Upper lobe of left lung (tissue), 6 donors: Measurements from ENCODE around the gene CST9L. TPM values are rescaled to one million over a fixed set of nuclear protein-coding genes. Genes with fewer than 3 reads are reported as not detected.
"Not testable (repeated sequence)": the region's sequence is repeated elsewhere in the genome, so short reads cannot be mapped to it uniquely, and the experiment has no call there.

Experiments
- ATAC-seq, 2 donors: fragments of 200-7000 bp; cut with Tn5 transposase; one replicate each; pipeline ENCODE4 v1.9.1; 2022; ENCODE audit warnings: mild to moderate bottlenecking in 2 of 2, moderate library complexity in 2 of 2; ENCODE audit not compliant: low FRiP score in 2 of 2
- DNase-seq, 2 donors: peaks; one replicate each; pipeline ENCODE4 v3.0.0-alpha.2; 2019 to 2020
- H3K27ac ChIP-seq, 4 donors: fragments of 200-600 bp; sonication (generic); one replicate each; pipeline ENCODE4 v1.5.1; 2016 to 2019
- H3K27me3 ChIP-seq, 4 donors: fragments of 200-600 bp; sonication (generic); one replicate each; pipeline ENCODE4 v1.5.1; 2017 to 2019
- H3K36me3 ChIP-seq, 4 donors: fragments of 200-600 bp; sonication (generic); one replicate each; pipeline ENCODE4 v1.5.1; 2016 to 2019
- H3K4me1 ChIP-seq, 4 donors: fragments of 200-600 bp; sonication (generic); one replicate each; pipeline ENCODE4 v1.5.1; 2018 to 2019
- H3K4me3 ChIP-seq, 4 donors: fragments of 200-600 bp; sonication (generic); one replicate each; pipeline ENCODE4 v1.5.1; 2017 to 2019; ENCODE audit warnings: mild to moderate bottlenecking in 2 of 4, moderate library complexity in 1 of 4
- H3K9me3 ChIP-seq, 4 donors: fragments of 200-600 bp; sonication (generic); one replicate each; pipeline ENCODE4 v1.5.1; 2018 to 2019
- CTCF ChIP-seq, 6 experiments: fragments of 450-650 bp in 4 of 6; fragments of 200-600 bp in 2 of 6; sonication (generic) in 2 of 6; IDR thresholded peaks; one replicate each; pipeline ENCODE4 v1.5.1; 2016 to 2019; ENCODE audit warnings: antibody characterized with exemption in 6 of 6
- EP300 ChIP-seq, 4 donors: sonication (generic); formaldehyde crosslinking; IDR thresholded peaks; one replicate each; pipeline ENCODE4 v1.5.1; 2017; ENCODE audit warnings: antibody characterized with exemption in 4 of 4, control low read depth in 2 of 4
- POLR2A ChIP-seq, 4 donors: fragments of 450-650 bp; IDR thresholded peaks; one replicate each; pipeline ENCODE4 v1.5.1; 2016 to 2017; ENCODE audit warnings: antibody characterized with exemption in 4 of 4, mild to moderate bottlenecking in 2 of 4
- POLR2AphosphoS5 ChIP-seq, 2 donors: sonication (generic); formaldehyde crosslinking; IDR thresholded peaks; one replicate each; pipeline ENCODE4 v1.5.1; 2017; ENCODE audit warnings: antibody characterized with exemption in 2 of 2
- WGBS, 2 donors: methylation state at CpG; one replicate each; pipeline ENCODE4 v1.1.5; 2017 to 2018; 5-methylcytosine and 5-hydroxymethylcytosine counted together
- total RNA-seq, 6 donors: library from RNA; depleted of rRNA in 4 of 6; stranded (reverse); fragments of >200 nt in 4 of 6; gene quantifications; one replicate each; pipeline versions ENCODE4 v1.1.0 to v1.2.1, GENCODE V29; 2016 to 2021
- donor health status: DM: no; HTN: no; CAD: no; lungs with moderate emphysema.
- donor health status: DM: no; HTN: yes; CAD: no; lungs with severe emphysema.

Gene CST9L
- total RNA-seq, 6 donors from 2014 or later = not detected

- H3K9me3 ChIP-seq = no peaks in the 10 kb centered on the region
- TF ChIP-seq EP300 (IDR thresholded peaks at IDR 0.05) (no peak), CTCF (IDR thresholded peaks at IDR 0.05) (no peak), POLR2AphosphoS5 (IDR thresholded peaks at IDR 0.05) (no peak), POLR2A (IDR thresholded peaks at IDR 0.05) (no peak)
- H3K27ac ChIP-seq = no peak overlapping the region
- no peak for ATAC-seq
- H3K36me3 ChIP-seq = no peaks in the 10 kb centered on the region
- no peak for DNase-seq
- no peaks in the 10 kb centered on the region for H3K4me1 ChIP-seq
- 56 to 61% methylated on average over 5 of the region's 5 CpGs for WGBS, 2 donors
- no peak overlapping the region for H3K4me3 ChIP-seq
- H3K27me3 ChIP-seq = no peaks in the 10 kb centered on the region
Observed at GRCh38 chr20:23584434-23585199, 16.3 kb upstream of the CST9L start.

GRCh38 chr20:23583526-23583925, 15.2 kb upstream of the CST9L start:
- Histone ChIP-seq H3K4me1 (no peaks in the 10 kb centered on the region), H3K9me3 (no peaks in the 10 kb centered on the region), H3K27me3 (no peaks in the 10 kb centered on the region), H3K27ac (no peak overlapping the region), H3K36me3 (no peaks in the 10 kb centered on the region), H3K4me3 (no peak overlapping the region)
- DNase-seq (no peak), ATAC-seq (no peak)
- TF ChIP-seq CTCF (IDR thresholded peaks at IDR 0.05) = no peak
- no peak for TF ChIP-seq POLR2AphosphoS5 (IDR thresholded peaks at IDR 0.05)
- no peak for TF ChIP-seq EP300 (IDR thresholded peaks at IDR 0.05)
- no peak for TF ChIP-seq POLR2A (IDR thresholded peaks at IDR 0.05)

GRCh38 chr20:23582293-23582692, 14.0 kb upstream of the CST9L start:
- H3K27me3 ChIP-seq = no peaks in the 10 kb centered on the region
- no peaks in the 10 kb centered on the region for H3K4me1 ChIP-seq
- WGBS, 2 donors = 79 to 89% methylated on average over 1 of the region's 1 CpG
- H3K27ac ChIP-seq = no peak overlapping the region
- TF ChIP-seq POLR2A (IDR thresholded peaks at IDR 0.05) = no peak
- no peak for TF ChIP-seq POLR2AphosphoS5 (IDR thresholded peaks at IDR 0.05)
- TF ChIP-seq EP300 (IDR thresholded peaks at IDR 0.05) = no peak
- no peak for TF ChIP-seq CTCF (IDR thresholded peaks at IDR 0.05)
- H3K4me3 ChIP-seq = no peak overlapping the region
- ATAC-seq = no peak
- H3K9me3 ChIP-seq = no peaks in the 10 kb centered on the region
- no peak for DNase-seq
- no peaks in the 10 kb centered on the region for H3K36me3 ChIP-seq

- not testable (repeated sequence) for H3K4me3 ChIP-seq, ATAC-seq, H3K27me3 ChIP-seq, H3K36me3 ChIP-seq, H3K4me1 ChIP-seq, H3K27ac ChIP-seq, H3K9me3 ChIP-seq
- 92 to 95% methylated on average over 4 to 7 of the region's 9 CpGs for WGBS, 2 donors
- peak in 1 of 2 donors; percentile 44 for DNase-seq
Observed at GRCh38 chr20:23581833-23582232, 13.5 kb upstream of the CST9L start.

- no peaks in the 10 kb centered on the region for H3K4me1 ChIP-seq
- no peaks in the 10 kb centered on the region for H3K9me3 ChIP-seq
- no peak overlapping the region for H3K4me3 ChIP-seq
- no peaks in the 10 kb centered on the region for H3K27me3 ChIP-seq
- TF ChIP-seq POLR2AphosphoS5 (IDR thresholded peaks at IDR 0.05) = no peak
- TF ChIP-seq CTCF (IDR thresholded peaks at IDR 0.05) = no peak
- TF ChIP-seq POLR2A (IDR thresholded peaks at IDR 0.05) = no peak
- no peak for TF ChIP-seq EP300 (IDR thresholded peaks at IDR 0.05)
- H3K27ac ChIP-seq = no peak overlapping the region
- DNase-seq (no peak), ATAC-seq (no peak)
- H3K36me3 ChIP-seq = no peaks in the 10 kb centered on the region
Observed at GRCh38 chr20:23574977-23575376, 6.7 kb upstream of the CST9L start.
